Neuronal stem cell (in vitro differentiated cells): ENCODE measurements around the gene TOGARAM1.

Source experiments
- DNase-seq: peaks from one replicate; pipeline ENCODE4 v3.0.0-alpha.2; 2013; ENCODE audit warnings: low spot score
- H2AFZ ChIP-seq: one replicate; pipeline ENCODE4 v1.6.1; 2013; ENCODE audit warnings: mild to moderate bottlenecking, low read length, inconsistent platforms
- H2AK5ac ChIP-seq: 2 replicates; pipeline ENCODE4 v1.6.1; 2013; ENCODE audit warnings: low read depth, mild to moderate bottlenecking, inconsistent platforms, low read length, moderate library complexity, mixed read lengths
- H2BK120ac ChIP-seq: 2 replicates; pipeline ENCODE4 v1.6.1; 2013; ENCODE audit warnings: low read depth, mild to moderate bottlenecking, inconsistent platforms, low read length, moderate library complexity, mixed read lengths
- H2BK12ac ChIP-seq: one replicate; pipeline ENCODE4 v1.6.1; 2013; ENCODE audit warnings: low read length, inconsistent platforms
- H2BK15ac ChIP-seq: 2 replicates; pipeline ENCODE4 v1.6.1; 2013; ENCODE audit warnings: mild to moderate bottlenecking, low read length, inconsistent platforms, mixed read lengths
- H2BK5ac ChIP-seq: one replicate; pipeline ENCODE4 v1.6.1; 2013; ENCODE audit warnings: inconsistent platforms, mild to moderate bottlenecking, low read length, moderate library complexity
- H3K14ac ChIP-seq: one replicate; pipeline ENCODE4 v1.6.1; 2013; ENCODE audit warnings: low read length, inconsistent platforms
- H3K18ac ChIP-seq: 2 replicates; pipeline ENCODE4 v1.6.1; 2013; ENCODE audit warnings: low read length, inconsistent platforms
- H3K23ac ChIP-seq: 2 replicates; pipeline ENCODE4 v1.6.1; 2013; ENCODE audit warnings: low read depth, mild to moderate bottlenecking, mixed read lengths, low read length, inconsistent platforms; ENCODE audit not compliant: poor library complexity
- H3K27ac ChIP-seq: replicated peaks from 3 replicates; pipeline ENCODE4 v1.5.1; 2013; ENCODE audit warnings: low read length, inconsistent platforms
- H3K27me3 ChIP-seq, 3 experiments: 2 replicates each; pipeline ENCODE4 v1.6.1; 2013; ENCODE audit warnings: low read length in 3 of 3, mild to moderate bottlenecking in 2 of 3, inconsistent platforms in 1 of 3, low read depth in 1 of 3, mixed read lengths in 1 of 3, moderate library complexity in 1 of 3; ENCODE audit not compliant: control insufficient read depth in 3 of 3, insufficient read depth in 3 of 3
- H3K36me3 ChIP-seq, 2 donors: replicated peaks in 1 of 2; 2 replicates each; pipeline ENCODE4 v1.6.1; 2013; ENCODE audit warnings: low read length in 2 of 2; ENCODE audit not compliant: control insufficient read depth in 2 of 2, insufficient read depth in 2 of 2
- H3K4ac ChIP-seq: 2 replicates; pipeline ENCODE4 v1.6.1; 2013; ENCODE audit warnings: inconsistent platforms, mild to moderate bottlenecking, low read length, moderate library complexity
- H3K4me1 ChIP-seq, 2 donors: 1 replicate in 1 of 2; 2 replicates in 1 of 2; pipeline ENCODE4 v1.6.1; 2013; ENCODE audit warnings: low read length in 2 of 2, low read depth in 1 of 2; ENCODE audit not compliant: control insufficient read depth in 2 of 2, insufficient read depth in 1 of 2
- H3K4me2 ChIP-seq: one replicate; pipeline ENCODE4 v1.6.1; 2013; ENCODE audit warnings: mild to moderate bottlenecking, low read length, inconsistent platforms; ENCODE audit not compliant: insufficient read depth, poor library complexity, severe bottlenecking
- H3K4me3 ChIP-seq, 2 donors: 2 replicates each; pipeline ENCODE4 v1.5.1; 2013; ENCODE audit warnings: low read length in 2 of 2, mild to moderate bottlenecking in 2 of 2, inconsistent platforms in 1 of 2, moderate library complexity in 1 of 2
- H3K79me1 ChIP-seq: one replicate; pipeline ENCODE4 v1.6.1; 2013; ENCODE audit warnings: low read depth, mild to moderate bottlenecking, inconsistent platforms, low read length, moderate library complexity
- H3K9ac ChIP-seq: one replicate; pipeline ENCODE4 v1.6.1; 2013; ENCODE audit warnings: mild to moderate bottlenecking, low read depth, low read length, inconsistent platforms; ENCODE audit not compliant: poor library complexity
- H3K9me3 ChIP-seq, 2 donors: replicated peaks in 1 of 2; 2 replicates each; pipeline versions ENCODE3 to v1.6.1; 2013; ENCODE audit warnings: low read length in 2 of 2, mild to moderate bottlenecking in 2 of 2, inconsistent platforms in 1 of 2, low read depth in 1 of 2, mixed read lengths in 1 of 2, moderate library complexity in 1 of 2; ENCODE audit not compliant: control insufficient read depth in 2 of 2, insufficient read depth in 1 of 2
- H4K8ac ChIP-seq: one replicate; pipeline ENCODE4 v1.6.1; 2013; ENCODE audit warnings: low read depth, mild to moderate bottlenecking, inconsistent platforms, low read length, moderate library complexity
- H4K91ac ChIP-seq: one replicate; pipeline ENCODE4 v1.6.1; 2013; ENCODE audit warnings: low read length, low read depth, mild to moderate bottlenecking, inconsistent platforms; ENCODE audit not compliant: poor library complexity
- WGBS, 2 donors: extraction: QIAGEN DNeasy Blood & Tissue Kit; methylation state at CpG; one replicate each; pipeline ENCODE4 v1.1.7; 2013; ENCODE audit warnings: missing lambda C conversion rate in 2 of 2, mixed read lengths in 1 of 2; ENCODE audit not compliant: insufficient read length in 2 of 2, insufficient replicate concordance in 1 of 2; ENCODE audit errors: extremely low coverage in 2 of 2; 5-methylcytosine and 5-hydroxymethylcytosine counted together

Gene TOGARAM1

DNA sequence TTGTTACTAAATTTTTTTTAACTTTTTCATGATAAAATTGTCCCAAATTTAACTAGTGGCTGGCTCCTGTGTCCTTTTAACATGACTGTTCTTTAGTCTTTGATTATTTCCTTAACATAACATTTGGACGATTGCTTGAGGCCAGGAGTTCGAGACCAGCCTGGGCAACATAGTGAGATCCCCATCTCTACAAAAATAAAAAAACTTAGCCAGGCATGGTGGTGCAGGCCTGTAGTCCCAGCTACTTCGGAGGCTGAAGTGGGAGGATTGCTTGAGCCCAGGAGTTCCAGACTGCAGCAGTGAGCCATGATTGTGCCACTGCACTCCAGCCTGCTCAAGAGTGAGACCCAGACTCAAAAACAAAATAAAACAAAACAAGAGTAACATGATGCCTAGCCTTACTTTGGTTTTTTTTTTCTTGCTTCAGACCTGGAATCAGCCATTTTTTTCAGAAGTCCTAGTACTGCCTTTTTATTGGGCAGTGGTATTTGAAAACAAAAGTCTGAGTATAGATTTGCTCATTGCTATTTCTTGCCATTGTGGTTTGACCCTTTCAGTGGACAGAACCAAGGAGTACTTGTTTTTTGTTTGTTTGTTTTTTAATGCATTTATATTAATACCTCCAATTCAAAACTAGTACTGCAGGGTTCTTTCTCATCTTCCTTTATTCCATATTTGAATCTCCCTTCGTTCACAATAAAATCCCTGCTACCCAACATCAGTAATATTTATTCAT lies 4.8 kb downstream of the TOGARAM1 start:
- Histone ChIP-seq H3K4me1 (peaks cover 3 to 13% of the 10 kb centered on the region in 2 donors), H2BK12ac (no peak overlapping the region), H2BK5ac (no peak overlapping the region), H3K18ac (no peak overlapping the region), H3K9me3 (peaks cover 0 to 33% of the 10 kb centered on the region in 2 donors), H3K4ac (no peak overlapping the region), H3K36me3 (peaks cover 0 to 22% of the 10 kb centered on the region in 2 donors), H2BK15ac (no peak overlapping the region), H3K27ac (no peak overlapping the region), H2AFZ (no peak overlapping the region), H3K23ac (no peak overlapping the region), H2AK5ac (no peak overlapping the region), H2BK120ac (no peak overlapping the region), H3K9ac (no peak overlapping the region), H3K79me1 (no peaks in the 10 kb centered on the region), H4K91ac (no peak overlapping the region), H3K4me2 (no peak overlapping the region), H3K4me3 (peak overlapping the region in 1 of 2 donors; percentile 32), H3K27me3 (no peaks in the 10 kb centered on the region), H3K14ac (no peak overlapping the region), H4K8ac (no peak overlapping the region)
- WGBS, 2 donors: no CpG with 5 or more reads among the region's 4 CpGs
- no peak for DNase-seq

DNA sequence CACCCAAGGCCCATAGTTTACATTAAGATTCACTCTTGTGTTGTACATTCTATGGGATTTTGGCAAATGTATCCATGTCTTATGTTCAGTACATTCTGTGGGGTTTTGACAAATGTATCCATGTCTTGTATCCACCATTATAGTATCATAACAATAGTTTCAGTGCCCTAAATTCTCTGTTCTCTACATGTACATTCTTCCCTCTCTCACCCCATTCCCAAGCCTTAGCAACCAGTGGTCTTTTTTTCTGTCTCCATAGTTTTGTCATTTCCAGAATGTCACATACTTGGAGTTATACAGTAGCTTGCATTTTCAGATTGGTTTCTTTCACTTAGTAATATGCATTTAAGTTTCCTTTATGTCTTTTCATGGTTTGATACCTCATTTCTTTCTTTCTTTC lies 6.7 kb downstream of the TOGARAM1 start:
- no peak overlapping the region for H3K23ac ChIP-seq
- no peak overlapping the region for H2AK5ac ChIP-seq
- H2BK120ac ChIP-seq: no peak overlapping the region
- no peak overlapping the region for H3K9ac ChIP-seq
- no peak overlapping the region for H3K4ac ChIP-seq
- H4K91ac ChIP-seq: no peak overlapping the region
- peaks cover 3 to 11% of the 10 kb centered on the region in 2 donors for H3K4me1 ChIP-seq
- H3K27me3 ChIP-seq: no peaks in the 10 kb centered on the region
- H3K18ac ChIP-seq: no peak overlapping the region
- H3K4me3 ChIP-seq: no peak overlapping the region
- no peak overlapping the region for H3K14ac ChIP-seq
- DNase-seq: no peak
- no peak overlapping the region for H3K27ac ChIP-seq
- H3K36me3 ChIP-seq: peaks cover 0 to 22% of the 10 kb centered on the region in 2 donors
- H2BK12ac ChIP-seq: no peak overlapping the region
- H3K4me2 ChIP-seq: no peak overlapping the region
- H3K9me3 ChIP-seq: peaks cover 0 to 45% of the 10 kb centered on the region in 2 donors
- no peak overlapping the region for H4K8ac ChIP-seq
- no peak overlapping the region for H2BK5ac ChIP-seq
- no peaks in the 10 kb centered on the region for H3K79me1 ChIP-seq
- H2BK15ac ChIP-seq: no peak overlapping the region
- no peak overlapping the region for H2AFZ ChIP-seq

DNA sequence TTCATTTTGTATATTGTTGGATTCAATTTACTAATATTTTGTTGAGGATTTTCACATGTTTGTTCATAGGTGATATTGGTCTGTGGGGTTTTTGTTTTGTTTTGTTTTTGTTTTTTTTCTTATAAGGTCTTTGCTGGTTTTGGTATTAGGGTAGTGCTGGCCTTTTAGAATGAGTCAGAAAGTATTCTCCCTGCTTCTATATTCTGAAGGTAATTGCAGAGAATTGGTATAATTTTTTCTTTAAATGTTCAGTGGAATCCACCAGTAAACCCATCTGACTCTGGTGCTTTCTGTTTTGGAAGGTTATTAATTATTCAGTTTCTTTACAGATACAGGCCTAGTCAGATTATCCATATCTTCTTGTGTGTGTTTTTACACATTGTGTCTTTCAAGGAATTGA lies 8.9 kb downstream of the TOGARAM1 start:
- H3K18ac ChIP-seq: no peak overlapping the region

DNA sequence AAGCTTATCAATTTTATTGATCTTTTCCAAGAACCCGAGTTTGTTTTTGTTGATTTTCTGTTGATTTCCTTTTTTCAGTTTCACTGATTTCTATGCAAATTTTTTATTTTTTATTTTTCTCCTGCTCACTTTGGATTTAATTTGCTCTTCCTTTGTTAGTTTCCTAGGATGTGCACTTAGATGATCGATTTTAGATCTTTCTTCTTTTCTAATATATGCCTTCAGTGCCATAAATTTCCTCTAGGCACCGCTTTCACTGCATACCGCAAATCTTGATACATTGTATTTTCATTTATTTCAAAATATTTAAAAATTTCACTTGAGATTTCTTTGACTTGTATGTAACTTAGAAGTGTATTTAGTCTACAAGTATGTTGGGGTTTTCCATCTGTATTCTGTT lies 9.5 kb downstream of the TOGARAM1 start:
- no CpG with 5 or more reads among the region's 4 CpGs for WGBS, 2 donors
- no peak overlapping the region for H3K27ac ChIP-seq
- no peak overlapping the region for H3K14ac ChIP-seq
- H3K4ac ChIP-seq: no peak overlapping the region
- H3K9me3 ChIP-seq: peaks cover 0 to 45% of the 10 kb centered on the region in 2 donors
- no peak overlapping the region for H3K4me2 ChIP-seq
- no peak overlapping the region for H2BK12ac ChIP-seq
- H2AK5ac ChIP-seq: no peak overlapping the region
- peaks cover 0 to 5% of the 10 kb centered on the region in 2 donors for H3K4me1 ChIP-seq
- H2BK120ac ChIP-seq: no peak overlapping the region
- no peak overlapping the region for H3K18ac ChIP-seq
- H3K9ac ChIP-seq: no peak overlapping the region
- no peak overlapping the region for H2BK15ac ChIP-seq
- H2AFZ ChIP-seq: no peak overlapping the region
- no peak overlapping the region for H3K23ac ChIP-seq
- H3K36me3 ChIP-seq: peaks cover 0 to 22% of the 10 kb centered on the region in 2 donors
- no peak overlapping the region for H4K91ac ChIP-seq
- peaks cover 2% of the 10 kb centered on the region for H3K79me1 ChIP-seq
- no peak overlapping the region for H4K8ac ChIP-seq
- H2BK5ac ChIP-seq: no peak overlapping the region
- H3K4me3 ChIP-seq: no peak overlapping the region
- H3K27me3 ChIP-seq: no peaks in the 10 kb centered on the region
- no peak for DNase-seq

More for the DNA sequence above, 8.9 kb downstream of the TOGARAM1 start:
- Histone ChIP-seq H3K4me3 (no peak overlapping the region), H2BK120ac (no peak overlapping the region), H2BK5ac (no peak overlapping the region), H3K36me3 (peaks cover 0 to 22% of the 10 kb centered on the region in 2 donors), H3K27ac (no peak overlapping the region), H3K23ac (no peak overlapping the region), H3K79me1 (no peaks in the 10 kb centered on the region), H3K9ac (no peak overlapping the region), H4K91ac (no peak overlapping the region), H2AK5ac (no peak overlapping the region), H4K8ac (no peak overlapping the region), H2BK15ac (no peak overlapping the region), H3K4me2 (no peak overlapping the region), H3K4ac (no peak overlapping the region), H3K4me1 (peaks cover 0 to 6% of the 10 kb centered on the region in 2 donors), H3K9me3 (peaks cover 0 to 45% of the 10 kb centered on the region in 2 donors), H3K14ac (no peak overlapping the region), H2AFZ (no peak overlapping the region), H3K27me3 (no peaks in the 10 kb centered on the region), H2BK12ac (no peak overlapping the region)
- DNase-seq: no peak
